ENCODE measurements around the gene CDK5RAP1.
"Not testable (repeated sequence)": the region's sequence is repeated elsewhere in the genome, so short reads cannot be mapped to it uniquely, and the experiment has no call there.

CDK5RAP1 gene

GRCh38 chr20:33401184-33401920 is at the start of gene CDK5RAP1:
Gene CDK5RAP1 (minus strand): TSS chr20:33401519. CDS start chr20:33397064, 4,455 bp downstream.
- DNase-seq: peak in 55 of 56 donors; percentile 35 to 92 (median 75)

GRCh38 chr20:33450867-33451266 is 49.5 kb upstream of the CDK5RAP1 start:
- no peak for DNase-seq

GRCh38 chr20:33445881-33446625 is 44.7 kb upstream of the CDK5RAP1 start:
- peak in 13 of 56 donors; percentile 5 to 61 (median 29) for DNase-seq

- DNase-seq: peak in 6 of 56 donors; percentile 4 to 20 (median 11)
Observed at GRCh38 chr20:33444797-33445560, 43.7 kb upstream of the CDK5RAP1 start.

- peak in 55 of 56 donors; percentile 26 to 90 (median 75) for DNase-seq
Observed at GRCh38 chr20:33443512-33444239, 42.4 kb upstream of the CDK5RAP1 start, which contains the start of gene SNTA1. Gene SNTA1 (minus strand): TSS chr20:33443763. CDS start chr20:33443620, 143 bp downstream.

GRCh38 chr20:33443006-33443511 is 41.7 kb upstream of the CDK5RAP1 start:
- DNase-seq: peak in 11 of 56 donors; percentile 10 to 56 (median 30)

- peak in 3 of 56 donors; percentile 7 to 23 (median 11) for DNase-seq
Observed at GRCh38 chr20:33442136-33443005, 41.1 kb upstream of the CDK5RAP1 start.

GRCh38 chr20:33441142-33441955 is 40.0 kb upstream of the CDK5RAP1 start:
- DNase-seq: peak in 2 of 56 donors; percentile 13 to 28

GRCh38 chr20:33440562-33440961 is 39.2 kb upstream of the CDK5RAP1 start:
- not testable (repeated sequence) for DNase-seq

GRCh38 chr20:33438481-33438880 is 37.2 kb upstream of the CDK5RAP1 start:
- DNase-seq: no peak

GRCh38 chr20:33437141-33437911 is 36.0 kb upstream of the CDK5RAP1 start:
- peak in 41 of 56 donors; percentile 5 to 77 (median 37) for DNase-seq

- DNase-seq: no peak
Observed at GRCh38 chr20:33434434-33434833, 33.1 kb upstream of the CDK5RAP1 start.

- peak in 38 of 56 donors; percentile 6 to 83 (median 42) for DNase-seq
Observed at GRCh38 chr20:33433465-33434234, 32.3 kb upstream of the CDK5RAP1 start.

- DNase-seq: peak in 35 of 56 donors; percentile 5 to 75 (median 36)
Observed at GRCh38 chr20:33431797-33432381, 30.6 kb upstream of the CDK5RAP1 start.

GRCh38 chr20:33423875-33424274 is 22.6 kb upstream of the CDK5RAP1 start:
- DNase-seq: not testable (repeated sequence)

GRCh38 chr20:33423141-33423834 is 22.0 kb upstream of the CDK5RAP1 start:
- DNase-seq: peak in 1 of 56 donors; percentile 10
